A673 (cell line): Measurements from ENCODE around the gene TSKS.

ENCODE experiments used
- CTCF ChIP-seq: fragments of 300-800, 200-600 bp; sonication (generic); conservative IDR thresholded peaks from 2 replicates; pipeline ENCODE4 v1.5.1; 2017; ENCODE audit warnings: low read depth, mild to moderate bottlenecking, antibody characterized with exemption, low read length, moderate library complexity, mixed read lengths
- EZH2 ChIP-seq: fragments of 200-600 bp; sonication (generic); IDR thresholded peaks from 2 replicates; pipeline ENCODE4 v1.6.1; 2017; ENCODE audit warnings: borderline replicate concordance, low read depth, mild to moderate bottlenecking, mixed read lengths, antibody characterized with exemption, low read length; ENCODE audit not compliant: poor library complexity, severe bottlenecking

- TF ChIP-seq CTCF, result no peak
- TF ChIP-seq EZH2, result no peak
These were observed 23.3 kb upstream of the TSKS start for GRCh38 chr19:49786376-49786820.
